Ishikawa (cell line): ENCODE results near the gene BRI3.

Source experiments
- EP300 ChIP-seq: IDR thresholded peaks from 2 replicates; pipeline ENCODE4 v1.6.1; 2012; ENCODE audit warnings: borderline replicate concordance
- MAX ChIP-seq: IDR thresholded peaks from 2 replicates; pipeline ENCODE4 v1.6.1; 2012
- RAD21 ChIP-seq: IDR thresholded peaks from 2 replicates; pipeline ENCODE4 v1.6.1; 2012; ENCODE audit warnings: low read depth
- REST ChIP-seq: IDR thresholded peaks from 2 replicates; pipeline ENCODE4 v1.6.1; 2012; ENCODE audit warnings: low read depth, mild to moderate bottlenecking
- USF1 ChIP-seq: IDR thresholded peaks from 2 replicates; pipeline ENCODE4 v1.6.1; 2012
- YY1 ChIP-seq: IDR thresholded peaks from 2 replicates; pipeline ENCODE4 v1.6.1; 2012; ENCODE audit warnings: low read depth
- ZBTB7A ChIP-seq: IDR thresholded peaks from 2 replicates; pipeline ENCODE4 v1.6.1; 2012; ENCODE audit warnings: low read depth

- TF ChIP-seq RAD21 (no peak), MAX (no peak), USF1 (no peak), YY1 (no peak), REST (no peak), EP300 (no peak), ZBTB7A (no peak)
Measured at GRCh38 chr7:98321301-98321700, 39.8 kb downstream of the BRI3 start.
